HUDEP-2 (cell line): Measurements from ENCODE around the gene C21orf91.
"Not testable (repeated sequence)": the region's sequence is repeated elsewhere in the genome, so short reads cannot be mapped to it uniquely, and the experiment has no call there.

Source experiments
- DNase-seq, 76 experiments: peaks; one replicate each; lab custom pipeline; 2025; ENCODE audit not compliant: unreplicated experiment in 76 of 76; lab: John Stamatoyannopoulos, UW

The C21orf91 gene

GRCh38 chr21:17780539-17780938, 38.6 kb downstream of the C21orf91 start:
- DNase-seq = no peak

- no peak for DNase-seq
These were observed 39.2 kb downstream of the C21orf91 start for GRCh38 chr21:17779980-17780379.

- DNase-seq = no peak
These were observed 39.7 kb downstream of the C21orf91 start for GRCh38 chr21:17779496-17779895.

GRCh38 chr21:17777072-17777765, 41.9 kb downstream of the C21orf91 start:
- no peak for DNase-seq

- no peak for DNase-seq
These were observed 43.6 kb downstream of the C21orf91 start for GRCh38 chr21:17775431-17776126.

GRCh38 chr21:17775021-17775420, 44.1 kb downstream of the C21orf91 start:
- DNase-seq = not testable (repeated sequence)

- no peak for DNase-seq
These were observed 49.7 kb downstream of the C21orf91 start for GRCh38 chr21:17769447-17769845.

GRCh38 chr21:17768840-17769446, 50.2 kb downstream of the C21orf91 start:
- DNase-seq = no peak

GRCh38 chr21:17765207-17765606, 53.9 kb downstream of the C21orf91 start:
- DNase-seq = no peak

- DNase-seq = no peak
These were observed 55.7 kb downstream of the C21orf91 start for GRCh38 chr21:17763288-17764037.

GRCh38 chr21:17759511-17760178, 59.5 kb downstream of the C21orf91 start:
- no peak for DNase-seq

- DNase-seq = no peak
These were observed 60.5 kb downstream of the C21orf91 start for GRCh38 chr21:17758683-17759082.

GRCh38 chr21:17757671-17758070, 61.5 kb downstream of the C21orf91 start:
- no peak for DNase-seq

GRCh38 chr21:17753736-17754135, 65.4 kb downstream of the C21orf91 start:
- DNase-seq = no peak

GRCh38 chr21:17752171-17752570, 67.0 kb downstream of the C21orf91 start:
- DNase-seq = no peak

GRCh38 chr21:17746920-17747319, 72.2 kb downstream of the C21orf91 start:
- no peak for DNase-seq

GRCh38 chr21:17745086-17745485, 74.1 kb downstream of the C21orf91 start:
- DNase-seq = no peak

- DNase-seq = no peak
These were observed 76.1 kb downstream of the C21orf91 start for GRCh38 chr21:17742940-17743592.

GRCh38 chr21:17742181-17742580, 77.0 kb downstream of the C21orf91 start:
- DNase-seq = no peak
